HG02610 (cell line): ENCODE data around the gene TSC22D3.

Experiments
- ATAC-seq: cut with Tn5 transposase; IDR thresholded peaks from one replicate; pipeline ENCODE4 v1.9.1; 2021; ENCODE audit warnings: mild to moderate bottlenecking, moderate library complexity; ENCODE audit not compliant: unreplicated experiment

The TSC22D3 gene

DNA sequence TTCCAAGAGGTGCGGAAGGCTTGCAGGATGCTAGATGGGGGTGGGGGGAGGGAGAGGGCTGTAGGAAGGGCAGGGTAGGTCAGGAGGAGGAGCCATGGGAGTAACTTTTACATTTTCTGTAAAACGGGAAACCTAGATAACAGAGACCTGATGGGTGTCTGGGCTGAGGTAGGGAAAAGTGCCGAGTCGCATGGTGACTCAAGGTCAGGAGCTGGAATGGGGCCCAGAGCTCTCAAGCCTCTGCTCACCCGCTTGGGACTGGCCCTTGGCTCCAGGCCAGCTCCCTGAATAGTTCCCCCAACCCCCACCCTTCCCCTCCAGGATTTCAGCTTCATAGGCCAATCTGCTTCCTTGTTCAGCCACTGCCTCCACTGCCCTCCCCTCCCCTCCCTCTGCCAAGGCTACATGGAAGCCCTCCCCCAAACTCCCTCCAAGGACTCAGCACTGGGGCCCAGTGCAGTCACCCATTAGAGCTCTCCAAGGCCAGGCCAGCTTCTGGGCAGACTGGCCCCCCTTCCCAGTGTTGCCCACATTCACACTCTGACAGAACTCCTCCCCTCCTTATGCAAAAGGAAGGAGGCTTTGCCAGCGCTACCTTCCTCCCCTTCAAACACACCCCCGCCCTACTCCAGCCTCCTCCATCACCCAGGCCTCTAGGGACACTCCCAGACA lies 43.6 kb downstream of the TSC22D3 start:
- no peak for ATAC-seq

DNA sequence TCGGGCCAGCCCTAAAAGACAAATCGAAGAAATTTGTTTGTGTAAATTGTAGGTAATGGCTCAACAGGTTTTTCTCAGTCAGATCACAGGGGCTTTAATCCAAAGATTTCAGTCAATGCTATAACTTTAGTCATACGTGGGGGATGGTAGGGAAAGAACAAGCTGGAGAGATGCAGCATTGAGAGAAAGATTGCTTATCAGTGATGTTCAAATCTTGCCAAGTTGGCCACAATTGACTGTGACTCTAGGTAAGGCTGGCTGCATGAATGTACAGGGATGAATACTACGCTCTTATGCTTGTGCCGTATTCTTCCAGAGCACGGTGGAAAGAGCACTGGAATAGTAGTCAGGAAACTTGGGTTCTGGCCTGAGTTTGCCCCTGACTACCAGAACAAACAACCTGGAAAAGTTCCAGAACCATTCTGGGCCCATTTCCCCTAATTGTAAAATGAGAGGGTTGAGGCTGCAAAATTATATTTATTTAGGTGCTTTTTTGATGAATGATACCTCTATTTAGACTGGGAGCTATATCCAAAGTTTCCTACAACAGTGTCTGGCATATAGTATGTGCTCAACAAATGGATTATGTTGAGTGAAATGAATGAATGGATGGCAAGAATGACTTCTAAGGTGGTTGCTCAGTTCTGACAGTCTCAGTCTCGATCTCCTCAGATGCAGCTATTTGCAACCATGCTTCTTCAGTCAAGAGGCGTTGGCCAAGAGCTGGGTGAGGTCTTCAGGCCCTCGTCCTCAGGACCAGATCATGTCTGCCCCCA lies 44.4 kb downstream of the TSC22D3 start:
- ATAC-seq: no peak

DNA sequence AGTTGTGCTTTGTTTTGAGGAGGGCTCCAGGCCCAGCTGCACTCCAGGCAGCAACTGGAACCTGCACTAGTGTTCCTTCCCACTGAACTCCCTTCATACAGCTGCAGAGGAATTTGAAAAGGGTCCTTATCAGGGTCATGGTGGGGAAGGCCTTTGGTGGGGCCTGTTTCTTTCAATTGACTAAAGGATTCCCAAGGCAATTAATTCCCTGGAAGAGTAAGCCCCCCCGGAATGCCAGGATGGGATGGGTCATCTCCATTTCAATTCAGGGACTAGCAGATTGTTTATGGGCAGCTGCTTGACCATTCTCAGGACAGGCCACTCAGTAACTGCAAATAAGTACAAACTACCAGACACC lies 45.3 kb downstream of the TSC22D3 start:
- no peak for ATAC-seq

DNA sequence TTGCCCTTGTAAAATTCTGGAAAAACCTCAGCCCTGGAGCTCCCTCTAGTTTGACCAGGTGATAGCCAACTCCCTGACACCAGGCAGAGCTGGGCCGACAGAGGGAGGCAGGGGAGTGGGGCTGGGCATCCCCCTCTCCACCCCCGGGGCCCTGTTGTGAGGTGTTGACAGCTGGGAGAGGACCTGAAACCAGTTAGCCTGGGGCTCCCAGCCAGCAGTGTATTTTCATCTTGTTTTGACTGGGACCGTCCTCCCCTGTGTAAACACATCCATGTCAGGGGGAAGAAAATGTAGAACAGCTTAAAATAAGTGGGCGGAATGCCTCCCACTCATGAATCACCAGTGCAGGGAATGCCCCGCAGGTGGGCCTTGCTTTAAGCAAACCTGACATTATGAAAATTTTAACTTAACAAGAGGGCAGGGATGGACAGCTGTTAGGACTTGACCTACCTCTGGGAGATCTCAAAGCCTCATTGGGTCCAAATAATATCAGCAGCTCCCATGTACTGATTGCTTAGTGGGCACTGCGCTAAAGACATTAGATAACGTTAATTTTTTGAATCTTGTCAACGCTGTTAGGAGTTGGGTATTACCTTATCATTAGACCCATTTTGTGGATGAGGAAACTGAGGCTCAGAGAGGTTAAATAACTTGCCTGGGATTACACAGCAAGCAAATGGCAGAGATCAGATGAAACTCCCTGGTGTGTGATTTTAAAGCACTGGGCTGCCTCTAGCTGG lies 45.9 kb downstream of the TSC22D3 start:
- peak; percentile 80 for ATAC-seq

DNA sequence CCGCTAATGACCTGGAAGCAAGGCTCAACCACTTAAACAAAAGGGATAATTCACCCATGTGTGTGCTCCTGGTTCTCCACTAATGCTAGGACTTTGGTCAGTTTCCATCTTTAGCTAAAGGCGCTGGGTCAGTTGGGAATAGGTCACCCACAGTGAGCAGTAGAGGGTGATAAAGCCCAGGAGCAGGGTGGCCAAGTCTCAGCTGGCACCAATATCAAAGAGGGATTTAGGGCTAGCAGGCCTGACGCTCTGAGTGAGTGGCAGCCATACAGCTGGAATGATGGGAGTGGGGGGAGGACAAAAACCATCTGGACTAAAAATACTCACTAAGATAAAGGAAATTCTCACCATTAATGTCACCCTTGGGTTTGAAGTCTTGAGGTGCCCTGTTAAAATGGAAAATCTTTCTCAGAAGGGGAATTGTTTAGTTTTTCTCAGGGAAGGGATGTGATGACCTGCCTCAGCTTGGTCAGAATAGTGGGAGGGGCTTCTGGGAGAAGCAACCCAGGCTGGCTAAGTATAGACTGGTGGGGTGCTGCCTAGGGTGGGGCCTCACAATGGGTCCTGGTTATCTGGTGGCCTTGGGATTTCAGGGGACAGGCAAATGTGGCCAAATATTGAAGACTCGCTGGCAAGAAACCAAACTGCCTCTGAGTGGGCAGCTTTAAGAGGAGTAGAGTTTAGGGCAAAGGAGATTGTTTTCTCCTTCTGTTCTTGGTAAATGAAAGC lies 47.1 kb downstream of the TSC22D3 start:
- ATAC-seq: no peak

DNA sequence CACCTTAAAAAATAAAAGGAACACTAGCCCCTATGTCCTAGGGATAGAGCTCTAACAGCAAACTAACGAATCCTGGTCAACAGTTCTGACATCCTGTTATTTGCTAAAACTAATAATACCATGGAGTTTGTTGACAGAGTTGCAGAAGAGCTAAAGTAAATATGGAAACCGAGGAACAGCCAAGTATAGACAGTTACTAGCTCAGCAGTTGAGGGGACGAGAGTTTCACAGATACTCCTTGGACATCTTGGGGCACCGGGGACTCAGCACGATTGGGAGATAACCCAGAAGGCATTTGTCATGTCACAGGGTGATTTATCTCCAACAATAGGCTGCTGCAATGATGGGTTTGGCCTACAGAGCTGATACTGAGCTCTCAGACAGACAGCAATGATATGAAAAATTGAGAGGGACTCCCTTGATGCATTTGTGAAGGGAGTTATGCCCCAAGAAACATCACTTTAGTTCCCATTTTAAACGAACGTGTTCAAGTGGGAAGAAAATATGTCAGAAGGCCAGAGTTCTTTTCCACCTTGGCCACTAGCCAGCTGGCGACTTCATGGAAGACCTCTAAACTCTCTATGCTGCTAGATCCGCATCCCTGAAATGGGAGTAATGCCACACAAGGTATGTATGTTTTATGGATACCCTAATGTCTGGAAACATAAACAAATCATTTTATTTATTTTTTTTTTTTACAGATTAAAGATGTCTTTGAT lies 48.6 kb downstream of the TSC22D3 start:
- no peak for ATAC-seq

DNA sequence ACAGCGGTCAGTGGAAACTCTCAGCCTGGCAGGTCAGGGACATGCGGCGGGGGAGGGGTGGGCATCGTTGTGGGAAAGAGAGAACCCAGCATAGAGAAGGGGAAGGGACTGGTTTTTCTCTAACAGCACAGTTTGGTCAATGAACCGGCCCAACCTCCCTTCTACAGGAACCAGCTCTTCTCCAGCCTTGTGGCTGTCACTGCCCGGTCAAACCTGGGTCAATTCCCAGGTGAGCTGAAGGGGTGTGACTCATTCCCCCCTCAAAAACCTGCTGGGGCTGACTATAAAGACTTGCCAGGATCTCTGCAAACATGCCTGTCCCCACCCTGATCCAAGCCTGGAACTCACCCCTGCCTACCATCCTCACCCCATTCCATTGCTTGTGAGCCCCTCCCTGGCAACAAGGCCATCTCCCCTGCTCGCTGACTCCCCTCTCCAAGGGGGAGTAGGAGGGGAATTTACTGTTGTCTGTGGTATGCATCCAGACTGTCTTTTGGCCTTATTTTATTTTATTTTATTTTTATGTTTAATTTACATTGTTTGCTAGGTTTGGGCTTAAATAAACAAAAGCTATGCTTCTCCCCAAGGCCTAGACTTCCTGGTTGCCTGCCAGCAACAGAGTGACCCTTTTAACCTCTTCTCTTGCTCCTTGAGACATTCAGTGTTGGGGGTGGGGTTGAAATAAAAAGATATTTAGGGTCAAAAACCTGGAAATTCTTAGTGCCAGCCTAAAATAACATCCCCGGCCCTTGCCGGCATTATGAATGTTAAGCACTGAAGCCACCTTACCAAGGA lies 49.6 kb downstream of the TSC22D3 start:
- no peak for ATAC-seq

DNA sequence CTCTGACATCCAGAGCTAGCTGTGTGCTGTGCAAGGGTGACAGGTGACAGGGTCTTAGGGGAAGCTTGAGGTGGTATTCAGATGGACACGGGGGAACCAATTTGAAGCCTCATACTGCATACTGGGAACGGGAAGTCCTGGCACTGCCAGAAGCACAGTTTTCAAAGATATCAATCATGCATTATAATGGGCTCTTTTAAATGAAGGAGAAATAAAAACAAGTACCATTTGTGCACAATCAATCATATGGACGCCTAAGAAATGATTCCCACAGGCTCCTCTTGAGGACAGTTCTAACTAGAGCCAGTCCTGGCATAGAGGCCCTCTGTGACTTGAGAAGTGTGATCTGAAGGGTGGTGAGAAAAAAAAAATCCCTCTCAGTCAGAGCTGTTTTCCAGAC lies 50.9 kb downstream of the TSC22D3 start:
- ATAC-seq: no peak

DNA sequence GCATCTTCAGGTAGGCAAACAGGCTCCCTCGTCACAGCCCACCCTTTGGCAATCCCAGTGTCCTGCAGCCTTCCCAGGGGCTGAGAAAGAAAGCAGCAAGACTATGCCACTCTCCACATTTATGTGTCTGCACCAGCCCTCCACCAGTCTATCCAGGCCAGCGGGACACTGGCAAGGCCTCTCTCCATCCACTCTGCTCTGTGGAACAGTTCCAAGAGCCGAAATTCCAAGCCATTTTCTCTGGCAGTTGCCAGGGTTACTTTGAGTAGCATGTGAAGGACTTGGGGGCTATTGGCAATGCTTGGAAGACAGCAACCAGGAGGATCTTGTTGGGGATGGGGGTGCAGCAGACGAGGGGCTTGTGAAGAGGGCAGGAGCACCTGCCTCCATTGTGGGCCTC lies 52.1 kb downstream of the TSC22D3 start:
- no peak for ATAC-seq

DNA sequence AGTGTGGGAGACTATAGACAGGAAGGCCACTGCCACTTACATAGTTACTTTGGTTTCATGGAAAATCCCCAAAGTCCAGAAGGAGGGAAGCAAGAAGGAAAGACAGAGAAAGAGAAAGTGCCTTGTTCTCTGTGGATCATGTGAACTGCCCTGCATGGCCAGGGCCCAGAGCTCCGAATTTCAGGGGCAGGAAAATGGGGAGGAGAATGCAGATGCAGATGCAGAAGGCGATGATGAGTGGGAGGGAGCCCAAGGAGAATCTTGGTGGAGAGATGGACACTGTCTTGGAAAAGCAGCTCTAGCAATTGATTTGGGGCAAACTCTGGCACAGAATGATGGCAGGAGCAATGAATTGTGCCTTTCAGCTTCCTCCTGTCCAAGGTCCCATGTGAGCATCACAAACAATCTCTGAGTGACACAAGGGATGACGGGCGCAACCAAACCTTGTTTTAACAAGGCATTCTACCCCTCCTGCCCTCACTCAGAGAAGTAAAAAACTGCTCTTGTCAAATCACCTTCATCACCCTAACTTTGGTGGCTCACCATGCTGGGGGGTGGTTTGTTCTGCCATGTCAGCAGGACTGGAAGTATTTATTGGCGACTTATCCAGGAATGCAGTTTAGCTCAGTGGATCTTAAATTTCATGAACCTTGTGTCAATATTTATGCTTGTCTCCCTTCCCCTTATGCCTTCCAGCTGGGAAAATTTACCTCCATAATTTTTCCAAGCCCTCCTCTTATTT lies 53.5 kb downstream of the TSC22D3 start:
- ATAC-seq: no peak

DNA sequence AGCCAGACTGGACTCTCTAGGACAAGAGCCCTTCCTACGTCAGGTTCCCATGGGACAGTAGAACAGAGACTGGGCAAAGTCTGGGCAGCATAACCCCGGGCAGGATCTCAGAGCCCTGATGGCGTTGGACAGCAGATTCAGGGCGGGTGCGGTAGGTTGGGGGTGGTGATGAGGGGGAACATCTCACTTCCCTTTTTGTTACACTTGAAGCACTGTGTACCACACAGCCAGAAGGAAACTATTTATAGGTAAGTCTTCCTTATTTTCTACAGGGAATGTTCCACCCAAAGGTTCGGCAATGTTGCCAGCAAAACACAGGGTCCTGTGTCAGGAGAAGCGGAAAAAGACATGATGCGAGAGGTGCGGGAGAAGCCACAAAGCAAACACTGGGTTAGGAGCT lies 54.3 kb downstream of the TSC22D3 start:
- ATAC-seq: no peak

DNA sequence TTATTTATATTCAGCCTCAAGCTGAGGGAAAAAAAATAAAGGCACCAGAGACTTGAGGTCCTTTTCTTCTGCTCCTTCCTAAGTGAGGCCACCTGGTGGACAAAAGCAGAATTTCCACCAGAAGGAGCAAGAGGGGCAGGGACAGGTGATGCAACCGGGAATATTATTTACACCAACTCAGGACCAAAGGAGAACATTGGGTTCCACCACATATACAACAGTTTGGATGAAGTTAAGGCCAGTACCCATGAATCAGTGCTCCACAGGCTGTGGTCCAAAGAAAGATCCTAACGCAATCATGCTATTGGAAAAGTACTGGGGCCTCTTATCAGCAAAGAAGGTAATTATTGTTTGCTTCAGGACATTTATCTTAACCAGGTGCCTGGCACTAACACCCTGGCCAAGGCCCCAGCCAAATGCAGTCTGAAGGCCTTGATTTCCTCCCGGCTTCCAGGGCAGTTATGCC lies 57.4 kb downstream of the TSC22D3 start:
- ATAC-seq: no peak

DNA sequence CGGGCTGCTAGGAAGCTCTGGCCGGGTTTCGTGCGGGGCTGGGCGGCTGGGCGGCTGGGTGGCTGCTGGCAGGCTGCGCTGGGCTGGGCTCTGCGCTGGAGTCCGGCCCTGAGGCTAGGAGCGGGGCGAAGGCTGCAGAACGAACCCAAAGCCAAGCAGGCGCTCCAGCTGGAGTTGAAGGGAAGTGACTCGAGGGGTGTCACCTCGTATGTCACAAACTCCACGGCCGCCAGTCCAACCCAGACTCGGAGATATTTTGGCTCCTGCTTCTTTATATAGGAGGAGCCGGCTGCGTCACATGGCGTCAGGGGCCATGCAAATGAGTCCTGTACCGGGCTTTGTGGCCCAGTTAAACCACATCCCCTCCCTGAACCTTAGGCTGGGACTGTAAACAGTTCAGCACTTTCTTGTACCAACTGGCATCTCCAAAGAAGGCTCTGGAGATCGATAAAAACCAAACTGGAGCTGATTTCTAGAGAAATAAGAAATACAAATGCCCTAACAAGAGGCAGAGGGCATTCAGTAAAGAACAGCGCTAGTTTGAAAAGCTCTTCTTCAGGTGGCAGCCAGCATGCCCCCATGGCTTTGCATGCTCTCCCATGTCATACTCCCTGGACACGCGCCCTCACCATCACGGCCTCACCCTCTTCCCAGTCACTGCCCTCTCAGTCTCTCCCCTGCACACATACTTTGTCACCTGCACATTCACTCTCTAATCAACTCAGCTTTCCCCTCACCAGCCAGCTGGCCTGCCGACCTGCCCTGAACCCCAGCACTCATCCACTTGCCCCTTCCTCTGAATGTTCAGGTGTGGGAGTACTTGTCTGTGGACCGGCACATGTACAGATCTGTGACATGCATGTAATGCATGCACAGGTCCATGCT lies 58.5 kb downstream of the TSC22D3 start:
- peak; percentile 87 for ATAC-seq

DNA sequence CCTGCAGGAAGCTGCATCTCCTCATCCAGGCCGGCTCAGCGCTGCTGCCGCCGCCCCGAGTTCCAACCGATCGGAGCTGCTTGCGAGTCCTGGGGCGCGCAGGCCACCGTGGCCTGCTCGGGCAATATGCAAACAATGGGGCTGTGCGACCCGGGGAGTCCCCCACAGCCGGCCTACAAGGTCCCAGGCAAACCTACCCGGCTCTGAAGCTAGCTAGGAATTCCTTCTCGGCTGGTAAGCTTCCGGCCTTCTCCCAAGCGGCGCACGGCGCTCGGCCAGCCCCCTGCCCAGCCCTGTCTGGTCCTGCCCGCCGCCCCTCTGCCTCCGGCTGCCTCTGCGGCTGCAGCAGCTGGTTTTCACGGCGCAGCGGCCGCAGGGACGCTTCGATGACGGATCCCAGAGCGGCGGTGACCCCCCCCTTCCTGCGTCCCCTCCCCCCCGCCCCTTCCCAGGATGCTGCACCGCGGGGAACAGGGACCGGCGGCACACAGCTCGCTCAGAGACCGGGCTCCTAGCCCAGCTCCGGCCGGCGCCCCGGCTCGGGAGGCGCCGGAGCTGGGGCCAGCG lies 59.4 kb downstream of the TSC22D3 start:
- peak; percentile 38 for ATAC-seq

DNA sequence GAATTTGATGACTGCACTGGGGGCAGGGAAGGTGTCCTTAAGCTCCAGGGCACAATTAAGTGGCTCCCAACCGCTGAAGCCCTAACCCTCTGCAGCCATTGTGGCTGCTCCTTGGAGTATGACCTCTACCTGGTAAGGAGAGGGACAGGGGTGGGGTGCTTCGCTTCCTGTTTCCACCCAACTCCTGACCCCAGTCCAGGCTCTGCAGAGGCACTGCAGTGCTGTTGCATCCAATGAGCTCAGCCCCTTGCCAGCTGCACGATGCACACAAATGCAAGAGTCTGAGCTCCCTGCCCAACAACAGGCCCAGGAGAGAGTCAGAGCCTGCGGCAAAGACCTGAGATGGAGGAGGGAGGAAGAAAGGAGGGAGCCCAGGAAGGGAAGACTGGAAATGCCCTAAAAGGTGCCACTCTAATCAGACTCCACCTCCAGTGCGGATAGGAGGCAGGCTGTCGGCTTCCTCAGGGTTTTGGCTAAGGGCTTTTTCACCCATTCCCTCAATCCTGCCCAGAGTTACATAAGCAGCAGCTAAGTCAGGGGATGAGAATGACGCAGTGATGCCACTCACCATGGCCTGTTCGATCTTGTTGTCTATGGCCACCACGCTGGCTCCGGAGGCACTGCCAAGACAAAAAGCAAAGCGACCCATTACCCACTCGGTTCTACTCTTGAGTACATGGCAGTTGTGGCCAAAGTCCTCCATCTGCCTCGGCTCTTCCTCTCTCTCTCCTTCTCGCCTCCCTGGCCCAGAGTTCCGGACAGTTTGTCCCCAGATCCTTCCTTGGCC lies 60.1 kb downstream of the TSC22D3 start:
- ATAC-seq: no peak

DNA sequence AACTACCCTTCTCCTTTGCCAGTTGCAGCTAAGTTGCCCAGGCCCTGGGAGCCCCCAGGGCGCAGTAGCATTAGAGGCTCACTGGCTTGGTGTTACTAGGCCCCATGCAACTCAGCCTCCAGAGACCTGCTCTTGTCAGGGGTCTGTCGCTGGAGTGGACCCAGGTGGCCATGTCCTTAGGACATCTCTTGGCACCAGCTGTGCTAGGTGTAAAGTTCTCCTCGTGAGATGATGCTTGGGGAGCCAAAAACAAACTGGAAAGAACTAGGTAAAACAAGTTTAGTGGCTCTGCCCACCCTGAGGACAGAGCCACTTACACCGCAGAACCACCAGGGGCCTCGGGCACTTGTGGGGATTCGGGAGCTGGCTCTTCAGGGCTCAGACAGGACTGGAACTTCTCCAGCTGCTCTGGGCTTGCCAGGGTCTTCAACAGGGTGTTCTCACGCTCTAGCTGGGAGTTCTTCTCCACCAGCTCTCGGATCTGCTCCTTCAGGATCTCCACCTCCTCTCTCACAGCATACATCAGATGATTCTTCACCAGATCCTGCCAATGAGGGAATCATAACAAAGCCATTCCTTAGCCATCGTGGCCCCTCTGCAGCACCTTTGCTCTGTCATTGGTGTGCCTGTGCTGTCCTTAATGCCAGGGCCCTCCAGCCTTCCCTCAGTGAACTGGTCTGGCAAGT lies 61.2 kb downstream of the TSC22D3 start:
- ATAC-seq: no peak
